K562 (cell line): Measurements from ENCODE around the gene CHAT. TPM values are rescaled to one million over a fixed set of nuclear protein-coding genes. Genes with fewer than 3 reads are reported as not detected.

Experiments used
- ATAC-seq: fragments of 200-7000 bp; cut with Tn5 transposase; 3 replicates; pipeline ENCODE4 v1.9.1; 2020; ENCODE audit warnings: moderate library complexity
- BruUV-seq: library from RNA; stranded (reverse); fragments of 400-500 nt; replicated peaks from 2 replicates; lab custom pipeline; 2021; lab: Mats Ljungman, UMichigan
- CTCF ChIA-PET: fragments of 300-600 bp; formaldehyde crosslinking; extraction: SDS; loops from one replicate; lab custom pipeline; 2021; ENCODE audit warnings: low intra/inter-chr PET ratio; lab: Yijun Ruan, JAX
- POLR2A ChIA-PET: fragments of 300-600, 350-650 bp; sonication (Branson Sonifier 250); formaldehyde crosslinking; extraction: SDS; loops from one replicate; lab custom pipeline; 2021; ENCODE audit warnings: antibody characterized with exemption, inconsistent platforms; lab: Yijun Ruan, JAX
- DNase-seq, 4 experiments: peaks; one replicate each; pipeline versions ENCODE4 v3.0.0 to v3.0.0-alpha.2; 2011 to 2018; ENCODE audit warnings: low spot score in 3 of 4, mixed read lengths in 3 of 4; ENCODE audit errors: extremely low read depth in 1 of 4
- FAIRE-seq: peaks from 2 replicates; lab custom pipeline; 2011; peaks lifted over from hg19 to GRCh38; lab: Jason Lieb, UNC
- H2AFZ ChIP-seq: 2 replicates; pipeline ENCODE4 v1.6.0; 2011; ENCODE audit warnings: low read depth, low read length, control low read depth, inconsistent platforms
- H3K27ac ChIP-seq: fragments of 200-600 bp; 3 replicates; pipeline ENCODE4 v1.8.0; 2011; ENCODE audit warnings: low read depth, mild to moderate bottlenecking, control low read depth, inconsistent platforms, low read length, moderate library complexity, mixed read lengths; ENCODE audit errors: extremely low read depth
- H3K27me3 ChIP-seq, 2 experiments: fragments of 300-600 bp in 1 of 2; 2 replicates in 1 of 2; 3 replicates in 1 of 2; pipeline versions ENCODE4 v1.6.0 to v1.8.0; 2011; ENCODE audit warnings: inconsistent platforms in 2 of 2, low read length in 2 of 2, mild to moderate bottlenecking in 1 of 2, mixed read lengths in 1 of 2, moderate library complexity in 1 of 2; ENCODE audit not compliant: control insufficient read depth in 2 of 2, insufficient read depth in 2 of 2
- H3K36me3 ChIP-seq: fragments of 300-600 bp; 3 replicates; pipeline ENCODE4 v1.8.0; 2011; ENCODE audit warnings: mild to moderate bottlenecking, low read length, inconsistent platforms; ENCODE audit not compliant: control insufficient read depth, insufficient read depth
- H3K4me1 ChIP-seq, 2 experiments: fragments of 200-600 bp in 1 of 2; replicated peaks in 1 of 2; 2 replicates in 1 of 2; 3 replicates in 1 of 2; pipeline versions ENCODE4 v1.5.1 to v1.8.0; 2011; ENCODE audit warnings: inconsistent platforms in 2 of 2, low read length in 2 of 2, mild to moderate bottlenecking in 1 of 2, mixed read lengths in 1 of 2, moderate library complexity in 1 of 2; ENCODE audit not compliant: control insufficient read depth in 2 of 2, insufficient read depth in 2 of 2
- H3K4me2 ChIP-seq: 2 replicates; pipeline ENCODE4 v1.6.1; 2011; ENCODE audit warnings: low read length, control low read depth, inconsistent platforms, mixed read lengths; ENCODE audit not compliant: insufficient read depth
- H3K4me3 ChIP-seq: fragments of 200-600 bp; sonication (generic), shearing (Covaris generic); 2 replicates; pipeline ENCODE4 v1.5.1; 2016; ENCODE audit warnings: control low read depth, inconsistent platforms
- H3K79me2 ChIP-seq: fragments of 200-600 bp; 3 replicates; pipeline ENCODE4 v1.8.0; 2011; ENCODE audit warnings: low read length, inconsistent platforms; ENCODE audit not compliant: control insufficient read depth, insufficient read depth
- H3K9ac ChIP-seq, 2 experiments: 2 replicates each; pipeline versions ENCODE4 v1.6.0 to v1.6.1; 2011; ENCODE audit warnings: low read depth in 2 of 2, low read length in 2 of 2, control low read depth in 1 of 2, inconsistent platforms in 1 of 2, mild to moderate bottlenecking in 1 of 2, mixed read lengths in 1 of 2; ENCODE audit not compliant: insufficient read depth in 1 of 2
- H3K9me1 ChIP-seq: one replicate; pipeline ENCODE4 v1.6.0; 2011; ENCODE audit warnings: inconsistent platforms, mild to moderate bottlenecking, low read length, moderate library complexity; ENCODE audit not compliant: control insufficient read depth, insufficient read depth
- H3K9me3 ChIP-seq: replicated peaks from 2 replicates; pipeline ENCODE4 v1.5.1; 2011; ENCODE audit warnings: low read depth, low read length, inconsistent platforms; ENCODE audit not compliant: control insufficient read depth, insufficient read depth
- H4K20me1 ChIP-seq: replicated peaks from 2 replicates; pipeline ENCODE4 v1.6.1; 2011; ENCODE audit warnings: low read length, inconsistent platforms, mixed read lengths; ENCODE audit not compliant: control insufficient read depth, insufficient read depth
- ETV1 ChIP-seq: fragments of 450-650 bp; conservative IDR thresholded peaks from 2 replicates; pipeline ENCODE4 v1.6.1; 2016; ENCODE audit warnings: missing genetic modification characterization, control low read depth, low read depth, missing compliant biosample characterization
- GABPA ChIP-seq: fragments of 200-800 bp; sonication (Bioruptor generic); conservative IDR thresholded peaks from 2 replicates; pipeline ENCODE4 v1.6.1; 2016; ENCODE audit warnings: low read depth, missing genetic modification characterization, missing compliant biosample characterization
- LEF1 ChIP-seq: fragments of 450-650 bp; IDR thresholded peaks from 2 replicates; pipeline ENCODE4 v1.6.1; 2016; ENCODE audit warnings: mild to moderate bottlenecking
- ZC3H4 ChIP-seq: sonication (generic); formaldehyde crosslinking; IDR thresholded peaks from 2 replicates; pipeline ENCODE4 v1.9.0; 2021; ENCODE audit warnings: missing genetic modification reagents, borderline replicate concordance
- ZFX ChIP-seq: sonication (generic); formaldehyde crosslinking; IDR thresholded peaks from 2 replicates; pipeline ENCODE4 v1.8.0; 2022; ENCODE audit warnings: mild to moderate bottlenecking, missing genetic modification reagents, moderate library complexity
- ZNF121 ChIP-seq: sonication (generic); formaldehyde crosslinking; conservative IDR thresholded peaks from 2 replicates; pipeline ENCODE4 v1.8.0; 2022; ENCODE audit warnings: missing genetic modification reagents
- WGBS: fragments of 100-300 bp; shearing (Covaris generic); methylation state at CpG from one replicate; pipeline ENCODE4 v1.1.6; 2016; ENCODE audit warnings: low coverage, mixed read lengths; ENCODE audit not compliant: insufficient coverage; ENCODE audit errors: missing lambda C conversion rate; 5-methylcytosine and 5-hydroxymethylcytosine counted together
- in situ Hi-C: fragments of 300-500 bp; cut with MboI; formaldehyde crosslinking; loops from 4 replicates; pipeline ENCODE4 v1.15.0; 2018; ENCODE audit warnings: inconsistent platforms, mixed read lengths
- intact Hi-C: fragments of 100-400 bp; cut with micrococcal nuclease; formaldehyde crosslinking; loops from 2 replicates; pipeline ENCODE4 v1.14.2; 2022
- polyA plus RNA-seq, 8 experiments: library from polyadenylated mRNA; depleted of rRNA in 4 of 8; stranded (reverse) in 5 of 8; unstranded in 3 of 8; fragments of >200 nt; fragmentation: Nextera tagmentation in 2 of 8; fragmentation: Illumina TruSeq in 1 of 8; extraction: Ambion mirVana in 2 of 8; extraction: Trizol in 1 of 8; gene quantifications; 2 replicates each; pipeline versions ENCODE4 v1.2.1 to v1.2.3, GENCODE V29; 2011 to 2014; ENCODE audit warnings: inconsistent platforms in 1 of 8, missing spikeins in 1 of 8
- total RNA-seq, 7 experiments: library from RNA; depleted of rRNA in 6 of 7; stranded (reverse); fragments of >200 nt in 6 of 7; fragmentation: Illumina TruSeq in 2 of 7; extraction: Trizol in 2 of 7; gene quantifications; 2 replicates each; pipeline versions ENCODE4 v1.2.1 to v1.2.3, GENCODE V29; 2011 to 2021; ENCODE audit warnings: low replicate concordance in 1 of 7
- TF ChIP-seq, protein P1 (sequence below): fragments of 450-650 bp; formaldehyde crosslinking; IDR thresholded peaks from 2 replicates; pipeline ENCODE4 v1.4.0; 2020; ENCODE audit warnings: mild to moderate bottlenecking, mixed read lengths

Gene CHAT
- total and polyA plus RNA-seq, 9 of the 15 experiments (the other 6 are each of a cell fraction or from before 2014, with no cell fraction given), result not detected

DNA sequence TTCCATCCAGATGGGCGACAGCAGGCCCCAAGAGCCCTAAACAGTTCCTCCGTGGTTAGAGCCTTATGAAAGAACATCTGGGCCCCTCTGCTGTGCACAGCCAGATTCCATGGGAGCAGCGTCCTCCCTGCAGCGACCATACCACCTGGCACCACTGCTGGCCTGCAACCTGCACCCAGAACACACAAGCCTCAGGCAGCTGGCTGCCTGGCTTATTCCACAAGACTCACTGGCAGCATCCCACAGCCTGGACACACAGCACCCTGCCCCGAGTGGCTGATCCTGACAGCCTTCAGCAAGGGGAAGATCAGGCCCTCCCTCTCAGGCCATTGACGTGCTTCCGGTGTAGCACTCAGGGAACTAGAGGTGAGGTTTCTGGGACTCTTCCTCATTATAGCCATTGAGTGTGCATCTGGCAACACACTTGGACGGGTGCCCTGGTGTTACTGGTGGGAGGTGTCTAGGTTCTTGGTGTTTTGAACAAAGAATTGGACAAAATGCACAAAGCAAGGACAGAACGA is 41.2 kb upstream of the CHAT start:
- no peak for DNase-seq
- FAIRE-seq, result no peak
- Histone ChIP-seq H4K20me1 (no peaks in the 10 kb centered on the region), H3K4me1 (peaks cover 0 to 4% of the 10 kb centered on the region in 2 experiments; a peak in 3 of 5 replicates), H2AFZ (peak overlapping the region; percentile 52; the same call in 1 of the 2 replicates), H3K4me3 (no peak overlapping the region), H3K27ac (no peak overlapping the region), H3K4me2 (no peak overlapping the region), H3K9ac (no peak overlapping the region)
- in situ Hi-C loops, result no loop called here
- 6% methylated on average over 9 of the region's 9 CpGs for WGBS
- CTCF ChIA-PET, result no interaction called here
- peak; percentile 68 for ATAC-seq
- intact Hi-C loops, result no loop called here
- peak; percentile 47 for TF ChIP-seq GABPA (tag)
- 0 out of 2 replicates have a peak, but pooled peaks have one; percentile 12 for TF ChIP-seq ETV1 (tag)
- TF ChIP-seq LEF1, result no peak
- TF ChIP-seq, all 486 proteins: peak for 2
- H3K27me3 ChIP-seq, result peaks cover 5 to 16% of the 10 kb centered on the region in 2 experiments; a peak in 2 of 5 replicates
- BruUV-seq, result no TSS peak
- H3K36me3 ChIP-seq, result no peaks in the 10 kb centered on the region
- POLR2A ChIA-PET, result interaction anchor here (0.6 to 0.8 kb wide), 2 partner anchors 9 to 34 kb away, joined by 4 read pairs; partner anchors contain the start of gene ERCC6
- H3K9me3 ChIP-seq, result no peaks in the 10 kb centered on the region
- H3K9me1 ChIP-seq, result no peaks in the 10 kb centered on the region
- no peaks in the 10 kb centered on the region for H3K79me2 ChIP-seq

DNA sequence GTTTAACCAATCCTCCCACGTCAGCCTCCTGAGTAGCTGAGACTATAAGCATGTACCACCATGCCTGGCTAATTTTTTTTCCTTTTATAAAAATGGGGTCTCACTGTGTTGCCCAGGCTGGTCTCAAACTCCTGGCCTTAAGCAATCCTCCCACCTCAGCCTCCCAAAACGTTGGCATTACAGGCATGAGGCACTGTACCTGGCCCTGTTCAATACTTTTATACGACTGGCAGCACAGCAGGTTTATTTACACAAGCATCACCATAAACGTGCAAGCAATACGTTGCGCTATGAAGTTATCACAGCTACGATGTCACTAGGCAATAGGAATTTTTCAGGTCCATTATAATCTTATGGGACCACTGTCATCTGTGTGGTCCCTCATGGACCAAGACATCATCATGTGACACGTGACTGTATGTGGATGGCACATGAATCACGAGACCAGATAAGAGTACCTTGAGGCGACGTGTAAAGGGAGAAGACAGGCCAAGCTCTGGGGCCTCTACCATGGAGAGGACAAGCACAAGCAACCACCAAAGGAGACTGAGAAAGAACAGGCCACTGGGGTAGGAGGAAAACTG is 38.3 kb upstream of the CHAT start:
- 4% methylated on average over 11 of the region's 11 CpGs for WGBS
- FAIRE-seq, result no peak
- Histone ChIP-seq H3K4me2 (no peak overlapping the region), H3K36me3 (no peaks in the 10 kb centered on the region), H3K27me3 (peaks cover 5 to 24% of the 10 kb centered on the region in 2 experiments; a peak in 2 of 5 replicates), H3K4me3 (no peak overlapping the region), H3K9ac (no peak overlapping the region), H3K9me3 (no peaks in the 10 kb centered on the region), H4K20me1 (no peaks in the 10 kb centered on the region), H3K27ac (no peak overlapping the region), H3K9me1 (no peaks in the 10 kb centered on the region), H3K79me2 (no peaks in the 10 kb centered on the region), H2AFZ (no peak overlapping the region), H3K4me1 (peaks cover 0 to 4% of the 10 kb centered on the region in 2 experiments; a peak in 3 of 5 replicates)
- DNase-seq, result no peak
- intact Hi-C loops, result no loop called here
- no peak for ATAC-seq
- POLR2A ChIA-PET, result no interaction called here
- in situ Hi-C loops, result loop anchor here (25.0 kb wide), 1 partner anchor 662 kb away; no protein-coding TSS in a partner anchor
- no TSS peak for BruUV-seq
- CTCF ChIA-PET, result no interaction called here
- TF ChIP-seq, protein P1, sequence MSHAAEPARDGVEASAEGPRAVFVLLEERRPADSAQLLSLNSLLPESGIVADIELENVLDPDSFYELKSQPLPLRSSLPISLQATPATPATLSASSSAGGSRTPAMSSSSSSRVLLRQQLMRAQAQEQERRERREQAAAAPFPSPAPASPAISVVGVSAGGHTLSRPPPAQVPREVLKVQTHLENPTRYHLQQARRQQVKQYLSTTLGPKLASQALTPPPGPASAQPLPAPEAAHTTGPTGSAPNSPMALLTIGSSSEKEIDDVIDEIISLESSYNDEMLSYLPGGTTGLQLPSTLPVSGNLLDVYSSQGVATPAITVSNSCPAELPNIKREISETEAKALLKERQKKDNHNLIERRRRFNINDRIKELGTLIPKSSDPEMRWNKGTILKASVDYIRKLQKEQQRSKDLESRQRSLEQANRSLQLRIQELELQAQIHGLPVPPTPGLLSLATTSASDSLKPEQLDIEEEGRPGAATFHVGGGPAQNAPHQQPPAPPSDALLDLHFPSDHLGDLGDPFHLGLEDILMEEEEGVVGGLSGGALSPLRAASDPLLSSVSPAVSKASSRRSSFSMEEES (CRISPR knock-in tag), result peak; percentile 81
- TF ChIP-seq ZC3H4 (CRISPR knock-in tag) (no peak), ZFX (CRISPR knock-in tag) (no peak), ZNF121 (CRISPR knock-in tag) (0 out of 2 replicates have a peak, but pooled peaks have one; percentile 28)
